HT1080 (cell line): Measurements from ENCODE around the gene NELL1. TPM values are rescaled to one million over a fixed set of nuclear protein-coding genes. Genes with fewer than 3 reads are reported as not detected.
A peak's percentile ranks its signal among the peaks of the same experiment; 100 is the strongest.

ENCODE experiments used
- DNase-seq: peaks from one replicate; pipeline ENCODE4 v3.0.0-alpha.2; 2015; ENCODE audit warnings: low read depth
- polyA plus RNA-seq, 2 experiments: library from polyadenylated mRNA; depleted of rRNA; stranded (reverse); fragments of >200 nt; gene quantifications; 2 replicates each; pipeline ENCODE4 v1.2.3, GENCODE V29; 2015
- total RNA-seq: library from RNA; depleted of rRNA; stranded (reverse); fragments of >200 nt; shearing (Covaris generic); gene quantifications from 2 replicates; pipeline ENCODE4 v1.2.3, GENCODE V29; 2014; rRNA removed

NELL1 gene
- not detected in 2 replicates for total RNA-seq
- not detected in 2 replicates for polyA plus RNA-seq (2015; cell fraction: cytosol; rRNA removed)
- not detected in 2 replicates for polyA plus RNA-seq (2015; cell fraction: nucleus; rRNA removed)

- DNase-seq, result no peak
Measured at GRCh38 chr11:20668844-20669819, at the start of gene NELL1. TSS of gene NELL1 (plus strand) at chr11:20669586.

GRCh38 chr11:20620988-20621387, 48.4 kb upstream of the NELL1 start:
- DNase-seq, result no peak

GRCh38 chr11:20621679-20622078, 47.7 kb upstream of the NELL1 start:
- no peak for DNase-seq

GRCh38 chr11:20623252-20623651, 46.1 kb upstream of the NELL1 start:
- DNase-seq, result no peak

GRCh38 chr11:20626279-20626678, 43.1 kb upstream of the NELL1 start:
- DNase-seq, result no peak

GRCh38 chr11:20627026-20627425, 42.4 kb upstream of the NELL1 start:
- DNase-seq, result no peak

GRCh38 chr11:20627701-20628100, 41.7 kb upstream of the NELL1 start:
- no peak for DNase-seq

GRCh38 chr11:20631519-20632168, 37.7 kb upstream of the NELL1 start:
- DNase-seq, result no peak

GRCh38 chr11:20632169-20632532, 37.2 kb upstream of the NELL1 start:
- no peak for DNase-seq

- no peak for DNase-seq
Measured at GRCh38 chr11:20634044-20634443, 35.3 kb upstream of the NELL1 start.

GRCh38 chr11:20634781-20635180, 34.6 kb upstream of the NELL1 start:
- no peak for DNase-seq

GRCh38 chr11:20638074-20638473, 31.3 kb upstream of the NELL1 start:
- no peak for DNase-seq

GRCh38 chr11:20639688-20640087, 29.7 kb upstream of the NELL1 start:
- DNase-seq, result no peak

GRCh38 chr11:20640401-20640800, 29.0 kb upstream of the NELL1 start:
- no peak for DNase-seq

GRCh38 chr11:20644360-20644759, 25.0 kb upstream of the NELL1 start:
- no peak for DNase-seq

GRCh38 chr11:20647976-20648565, 21.3 kb upstream of the NELL1 start:
- peak; percentile 48 for DNase-seq

GRCh38 chr11:20652150-20652806, 17.1 kb upstream of the NELL1 start:
- DNase-seq, result no peak

- no peak for DNase-seq
Measured at GRCh38 chr11:20654038-20654437, 15.3 kb upstream of the NELL1 start.

GRCh38 chr11:20656901-20657300, 12.5 kb upstream of the NELL1 start:
- DNase-seq, result no peak

- no peak for DNase-seq
Measured at GRCh38 chr11:20658135-20658534, 11.3 kb upstream of the NELL1 start.

- DNase-seq, result no peak
Measured at GRCh38 chr11:20661445-20661844, 7.9 kb upstream of the NELL1 start.
